HG03103 (cell line): ENCODE measurements around the gene CSKMT.
"Not testable (repeated sequence)": the region's sequence is repeated elsewhere in the genome, so short reads cannot be mapped to it uniquely, and the experiment has no call there.

Experiments
- ATAC-seq: cut with Tn5 transposase; IDR thresholded peaks from one replicate; pipeline ENCODE4 v1.9.1; 2021; ENCODE audit warnings: low read depth; ENCODE audit not compliant: unreplicated experiment

The CSKMT gene

GRCh38 chr11:62654297-62654696 is 10.8 kb upstream of the CSKMT start:
- no peak for ATAC-seq

GRCh38 chr11:62656796-62657429 is 8.2 kb upstream of the CSKMT start:
- ATAC-seq = no peak

GRCh38 chr11:62664405-62665074 is 572 bp upstream of the CSKMT start:
- peak; percentile 23 for ATAC-seq

- ATAC-seq = no peak
Observed at GRCh38 chr11:62665599-62666258, 617 bp downstream of the CSKMT start.

DNA sequence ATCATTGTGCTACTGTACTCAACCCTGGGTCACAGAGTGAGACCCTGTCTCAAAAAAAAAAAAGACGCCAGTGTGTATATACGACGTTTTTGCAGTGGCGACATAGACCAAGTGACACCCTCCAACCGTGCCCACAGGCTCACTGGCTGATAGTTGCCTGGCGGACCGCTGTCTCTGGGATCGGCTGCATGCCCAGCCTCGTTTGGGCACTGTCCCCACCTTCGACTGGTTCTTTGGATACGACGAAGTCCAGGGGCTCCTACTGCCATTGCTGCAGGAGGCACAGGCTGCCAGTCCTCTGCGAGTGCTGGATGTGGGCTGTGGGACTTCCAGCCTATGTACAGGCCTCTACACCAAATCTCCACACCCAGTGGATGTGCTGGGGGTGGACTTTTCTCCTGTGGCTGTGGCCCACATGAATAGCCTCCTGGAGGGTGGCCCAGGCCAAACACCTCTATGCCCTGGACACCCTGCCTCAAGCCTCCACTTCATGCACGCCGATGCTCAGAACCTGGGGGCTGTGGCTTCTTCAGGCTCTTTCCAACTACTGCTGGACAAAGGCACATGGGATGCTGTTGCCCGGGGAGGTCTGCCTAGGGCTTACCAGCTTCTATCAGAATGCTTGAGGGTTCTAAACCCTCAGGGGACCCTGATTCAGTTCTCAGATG is 1.3 kb downstream of the CSKMT start:
- no peak for ATAC-seq

- no peak for ATAC-seq
Observed at GRCh38 chr11:62667460-62667859, 2.3 kb downstream of the CSKMT start.

GRCh38 chr11:62669420-62670161 is 4.5 kb downstream of the CSKMT start:
- ATAC-seq = no peak

GRCh38 chr11:62671236-62671607 is 6.1 kb downstream of the CSKMT start:
- ATAC-seq = no peak

- peak; percentile 51 for ATAC-seq
Observed at GRCh38 chr11:62671608-62672389, 6.7 kb downstream of the CSKMT start, which contains the start of the genes LBHD1 and UQCC3. Gene LBHD1, minus strand, starts transcription at chr11:62672267. Its CDS starts 2,236 bp downstream, at chr11:62670031. Gene UQCC3, plus strand, starts transcription at chr11:62671673. Its CDS starts 73 bp downstream, at chr11:62671746.

DNA sequence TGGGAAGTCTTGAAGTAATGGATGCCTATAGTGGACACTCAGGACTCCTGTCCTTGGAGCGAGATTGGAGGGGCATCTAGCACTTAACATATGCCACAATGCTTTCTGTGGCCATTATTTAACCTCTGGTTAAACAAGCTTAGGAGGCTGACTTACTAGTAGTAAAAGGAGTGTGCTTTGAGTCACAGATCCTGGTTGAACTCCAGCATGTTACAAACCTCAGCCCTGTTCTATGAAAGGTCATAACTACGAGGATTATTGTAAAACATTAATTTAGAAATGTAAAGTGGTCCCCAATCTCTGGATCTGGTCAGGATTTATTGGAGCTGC is 8.0 kb downstream of the CSKMT start:
- ATAC-seq = no peak

- ATAC-seq = not testable (repeated sequence)
Observed at GRCh38 chr11:62675415-62675814, 10.3 kb downstream of the CSKMT start.

DNA sequence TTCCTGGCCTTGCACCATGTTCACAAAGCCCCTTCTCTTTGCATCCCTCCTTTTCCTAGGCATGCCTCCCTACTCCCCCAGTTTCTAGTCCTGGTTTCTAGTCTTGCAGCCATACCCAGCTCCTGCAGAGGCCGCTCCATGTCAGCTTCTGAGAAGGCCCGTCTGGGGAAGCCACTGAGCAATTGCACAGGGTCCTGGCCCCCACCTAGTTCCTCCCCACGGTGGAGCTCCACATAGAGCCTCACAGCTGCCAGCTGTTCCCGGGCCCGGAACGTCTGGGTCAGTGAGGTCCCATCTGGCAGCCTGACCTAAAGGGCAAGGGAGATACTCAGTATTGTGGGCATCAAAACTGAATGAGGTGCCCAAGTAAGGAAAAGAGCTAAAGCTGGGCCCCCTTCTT is 11.6 kb downstream of the CSKMT start:
- ATAC-seq = no peak

DNA sequence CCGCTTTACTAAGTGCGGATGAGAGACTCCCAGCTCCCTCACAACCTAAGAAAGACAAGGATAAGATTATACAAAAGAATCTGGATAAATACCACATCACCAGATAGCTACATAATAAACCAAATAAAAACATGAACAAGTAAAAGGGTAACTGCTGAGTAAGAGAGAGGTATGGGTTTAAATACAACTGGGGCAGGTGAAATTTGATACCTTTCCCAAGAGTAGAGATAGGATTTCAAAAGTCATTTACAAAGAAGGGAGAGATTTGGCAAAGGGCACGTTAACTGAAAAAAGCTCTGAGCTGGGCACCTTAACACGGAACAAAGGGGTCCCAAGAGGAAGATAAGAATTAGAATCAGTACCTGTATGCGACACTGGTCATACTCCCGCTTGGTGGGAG is 12.0 kb downstream of the CSKMT start:
- ATAC-seq = no peak

DNA sequence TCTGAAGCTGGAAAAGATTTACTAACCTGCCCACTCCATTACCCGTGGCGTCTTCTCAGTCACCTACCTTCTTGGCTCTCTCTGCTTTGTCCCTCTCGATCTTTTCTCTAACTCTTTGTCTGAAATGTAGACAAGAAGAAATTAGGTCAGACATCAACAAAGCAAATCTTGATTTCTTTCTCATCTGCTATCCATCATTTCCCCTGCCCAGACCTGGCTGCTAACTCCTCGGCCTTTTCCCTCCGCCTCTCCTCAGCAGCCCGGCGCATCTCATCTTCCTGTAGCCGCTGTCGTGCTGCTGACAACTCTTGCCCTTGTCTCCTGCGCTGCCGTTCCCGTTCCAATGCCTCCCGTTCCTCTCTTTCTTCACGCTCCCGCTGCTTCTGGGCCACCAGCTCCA is 12.6 kb downstream of the CSKMT start:
- ATAC-seq = no peak

- no peak for ATAC-seq
Observed at GRCh38 chr11:62678433-62678769, 13.3 kb downstream of the CSKMT start.

GRCh38 chr11:62678770-62679696 is 13.9 kb downstream of the CSKMT start, which contains the start of gene UBXN1:
Gene UBXN1, minus strand, starts transcription at chr11:62679073. Its CDS starts 150 bp downstream, at chr11:62678923.
- no peak for ATAC-seq

DNA sequence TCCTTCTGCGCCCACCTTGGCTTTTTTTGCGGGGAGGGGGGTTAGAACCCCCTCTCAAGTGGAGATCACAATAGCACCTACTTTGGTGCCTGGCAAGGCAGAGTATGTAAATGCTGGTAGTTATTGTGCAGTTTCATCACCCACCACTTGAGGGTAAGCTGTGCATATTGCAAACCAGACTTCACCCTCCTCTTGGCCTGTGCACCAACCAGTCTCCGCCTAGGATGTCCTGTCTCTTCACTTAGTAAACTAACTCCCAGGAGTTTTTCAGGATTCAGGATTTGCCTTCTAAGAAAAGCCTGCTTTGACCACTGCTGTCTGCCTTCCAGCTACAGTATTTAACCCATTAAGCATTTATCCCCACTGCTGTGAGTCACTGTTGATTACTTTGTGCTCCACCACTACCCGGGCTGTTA is 15.7 kb downstream of the CSKMT start:
- ATAC-seq = no peak

DNA sequence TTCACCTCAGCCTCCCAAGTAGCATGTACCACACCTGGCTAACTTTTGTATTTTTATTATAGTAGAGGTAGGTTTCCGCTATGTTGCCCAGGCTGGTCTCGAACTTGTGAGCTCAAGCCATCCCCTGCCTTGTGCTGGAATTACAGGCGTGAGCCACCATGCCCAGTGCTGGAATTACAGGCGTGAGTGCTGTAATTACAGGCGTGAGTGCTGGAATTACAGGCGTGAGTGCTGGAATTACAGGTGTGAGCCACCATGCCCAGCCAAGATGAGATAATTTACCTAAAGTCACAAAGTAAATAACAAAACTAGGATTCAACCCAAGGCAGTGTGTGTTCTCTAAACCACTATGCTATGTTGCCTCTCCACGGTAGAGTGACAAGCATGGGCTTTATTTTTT is 17.4 kb downstream of the CSKMT start:
- no peak for ATAC-seq
